Epidermal melanocyte (primary cell): ENCODE measurements around the gene GRK5.
"Not testable (repeated sequence)": the region's sequence is repeated elsewhere in the genome, so short reads cannot be mapped to it uniquely, and the experiment has no call there.

Source experiments
- DNase-seq: peaks from one replicate; pipeline ENCODE4 v3.0.0; 2011; ENCODE audit warnings: low spot score; ENCODE audit not compliant: insufficient read length

Gene GRK5

DNA sequence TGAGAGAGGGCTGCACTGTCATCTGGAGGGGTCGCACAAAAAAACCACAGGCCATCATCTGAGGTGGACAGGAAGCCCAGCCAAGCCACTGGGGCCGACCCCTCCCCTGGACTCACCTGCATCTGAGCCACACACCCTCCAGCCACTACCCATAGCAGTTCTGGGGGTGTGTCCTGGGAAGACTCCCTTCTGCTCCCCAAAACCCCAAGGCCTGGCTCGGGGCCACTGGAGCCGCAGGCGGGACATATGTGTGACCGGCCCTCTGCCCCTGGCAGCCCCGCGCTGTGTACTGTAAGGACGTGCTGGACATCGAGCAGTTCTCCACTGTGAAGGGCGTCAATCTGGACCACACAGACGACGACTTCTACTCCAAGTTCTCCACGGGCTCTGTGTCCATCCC is 245.0 kb downstream of the GRK5 start:
- no peak for DNase-seq

DNA sequence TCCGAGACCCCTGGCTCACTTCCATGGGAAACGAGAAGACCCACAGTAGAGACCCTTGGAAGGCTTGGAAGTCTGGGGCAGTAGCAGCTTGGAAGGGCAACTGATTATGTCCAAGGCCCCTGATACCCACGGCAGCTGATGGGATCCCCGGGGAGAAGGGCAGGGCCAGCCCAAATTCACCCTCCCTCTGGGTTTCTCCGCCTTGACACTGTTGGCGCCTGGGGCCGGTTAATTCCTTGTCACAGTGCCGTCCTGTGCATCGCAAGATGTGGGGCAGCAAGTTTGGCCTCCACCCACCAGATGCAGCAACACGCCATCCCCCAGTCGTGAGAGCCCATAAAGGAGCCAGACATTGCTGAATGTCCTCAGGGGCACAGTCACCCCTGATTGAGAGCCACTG is 245.9 kb downstream of the GRK5 start:
- no peak for DNase-seq

DNA sequence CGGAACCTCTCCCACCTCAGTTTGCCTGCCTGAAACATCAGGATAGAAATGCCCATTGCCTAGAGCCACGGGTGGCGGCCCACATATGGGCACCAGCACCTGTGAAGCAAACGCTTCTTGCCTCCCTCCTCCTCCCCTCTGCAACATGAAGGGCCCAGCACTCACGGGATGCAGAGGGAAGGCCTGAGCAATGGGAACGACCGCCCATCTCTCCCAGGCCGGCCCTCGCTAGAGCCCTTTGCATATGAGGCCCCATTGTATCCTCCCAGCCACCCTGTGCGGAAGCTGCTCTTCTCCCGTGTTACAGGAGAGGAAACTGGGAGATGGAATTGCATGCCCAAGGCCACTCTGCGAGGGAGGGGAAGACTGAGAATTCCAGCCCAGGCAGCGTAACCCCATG is 246.9 kb downstream of the GRK5 start:
- no peak for DNase-seq

DNA sequence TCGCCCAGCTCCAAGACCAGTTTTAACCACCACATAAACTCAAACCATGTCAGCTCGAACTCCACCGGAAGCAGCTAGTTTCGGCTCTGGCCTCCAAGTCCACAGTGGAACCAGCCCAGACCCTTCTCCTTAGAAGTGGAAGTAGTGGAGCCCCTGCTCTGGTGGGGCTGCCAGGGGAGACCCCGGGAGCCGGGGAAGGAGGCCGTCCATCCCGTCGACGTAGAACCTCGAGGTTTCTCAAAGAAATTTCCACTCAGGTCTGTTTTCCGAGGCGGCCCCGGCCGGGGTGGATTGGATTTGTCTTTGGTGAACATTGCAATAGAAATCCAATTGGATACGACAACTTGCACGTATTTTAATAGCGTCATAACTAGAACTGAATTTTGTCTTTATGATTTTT is 247.6 kb downstream of the GRK5 start:
- no peak for DNase-seq

DNA sequence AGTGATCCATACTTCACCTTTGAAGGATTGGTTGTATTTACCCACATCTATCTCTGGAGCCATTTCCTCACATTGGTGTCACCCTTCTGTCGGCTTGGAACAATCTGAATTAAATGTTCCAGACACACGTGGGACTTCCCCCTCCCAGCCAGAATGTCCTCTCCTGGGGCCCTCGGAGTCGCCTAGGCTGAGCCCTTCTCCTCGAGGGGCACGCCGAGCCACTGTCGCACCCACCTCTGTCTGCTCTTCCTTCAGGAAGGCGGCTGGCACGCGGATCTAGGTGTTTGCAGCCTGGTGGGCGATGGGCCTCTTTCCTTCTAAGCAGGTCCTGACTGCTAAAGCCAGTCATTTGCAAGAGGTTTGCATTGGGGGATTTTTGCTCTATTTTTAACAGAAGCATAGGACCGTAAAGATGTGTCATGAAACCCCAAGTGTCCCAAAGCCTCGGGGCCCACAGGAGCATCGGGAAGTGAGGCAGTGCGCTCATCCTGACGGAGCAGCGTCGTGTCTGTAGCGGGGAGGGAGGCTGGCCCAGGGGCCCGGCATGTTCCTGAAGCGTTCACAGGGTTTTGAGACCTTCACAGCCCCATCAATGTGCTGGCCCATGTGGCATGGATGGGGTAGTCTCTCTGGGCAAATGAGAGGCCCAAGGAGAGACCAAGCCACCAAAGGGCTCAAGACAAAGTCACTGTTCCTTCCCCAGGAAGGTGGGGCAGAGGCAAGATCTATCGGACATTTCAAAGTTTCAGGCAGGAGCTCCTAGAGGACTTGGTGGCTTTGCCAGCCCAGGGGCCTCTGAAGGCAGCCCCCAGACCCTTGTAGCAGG is 248.5 kb downstream of the GRK5 start:
- DNase-seq: no peak

DNA sequence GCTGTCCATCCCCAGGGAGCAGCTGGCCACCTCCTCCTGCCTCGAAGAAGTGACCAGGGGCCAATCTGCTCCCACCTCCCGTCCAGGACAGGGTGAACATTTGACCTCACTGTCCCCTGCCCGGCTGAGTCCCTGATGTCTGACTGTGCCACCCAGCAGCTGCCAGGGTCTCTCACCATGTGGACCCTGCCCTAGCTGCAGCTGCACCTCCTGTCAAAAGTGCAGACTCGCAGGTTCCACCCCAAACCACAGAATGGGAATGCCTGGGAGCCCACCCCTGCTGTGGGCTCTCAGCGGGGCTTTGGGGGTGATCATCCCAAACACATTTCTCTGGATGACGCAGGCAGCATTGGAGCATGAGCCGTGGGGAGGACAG is 249.1 kb downstream of the GRK5 start:
- no peak for DNase-seq

DNA sequence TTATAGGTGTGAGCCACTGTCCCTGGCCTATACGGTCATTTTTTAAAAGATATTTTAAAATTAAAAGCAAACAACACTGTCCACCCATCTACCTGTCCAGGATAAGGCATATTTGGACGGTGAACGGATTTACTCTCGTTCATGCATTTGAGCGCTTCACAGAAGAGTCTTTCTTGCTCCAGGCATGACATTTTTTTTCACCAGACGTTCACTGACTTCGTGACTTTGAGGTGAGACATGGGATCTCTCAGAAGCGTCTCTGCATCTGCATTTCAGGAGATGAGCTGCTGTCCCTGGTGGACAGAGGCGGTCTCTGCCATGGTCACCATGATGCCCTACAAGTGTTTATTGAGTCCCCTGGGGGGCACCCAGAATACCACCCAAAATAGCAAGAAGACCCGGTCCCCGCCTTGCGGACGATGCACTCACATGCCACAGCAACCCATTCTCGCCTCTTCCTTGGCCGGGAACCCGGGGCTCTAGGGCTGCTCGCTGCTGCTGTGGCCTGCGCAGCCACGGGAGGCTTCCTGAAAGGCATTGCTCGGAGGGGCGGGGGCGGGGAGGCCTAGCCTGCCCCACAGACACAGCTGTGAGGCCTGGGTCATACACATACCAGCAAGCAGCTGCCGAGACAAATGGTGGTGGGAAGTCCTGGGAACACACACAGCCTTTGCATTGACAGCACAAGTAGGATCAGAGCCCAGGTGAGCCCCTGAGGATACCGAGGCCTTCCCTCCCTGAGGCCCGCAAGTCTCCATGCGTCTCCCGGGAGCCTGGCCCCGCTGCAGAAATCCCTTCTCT is 250.8 kb downstream of the GRK5 start:
- no peak for DNase-seq

DNA sequence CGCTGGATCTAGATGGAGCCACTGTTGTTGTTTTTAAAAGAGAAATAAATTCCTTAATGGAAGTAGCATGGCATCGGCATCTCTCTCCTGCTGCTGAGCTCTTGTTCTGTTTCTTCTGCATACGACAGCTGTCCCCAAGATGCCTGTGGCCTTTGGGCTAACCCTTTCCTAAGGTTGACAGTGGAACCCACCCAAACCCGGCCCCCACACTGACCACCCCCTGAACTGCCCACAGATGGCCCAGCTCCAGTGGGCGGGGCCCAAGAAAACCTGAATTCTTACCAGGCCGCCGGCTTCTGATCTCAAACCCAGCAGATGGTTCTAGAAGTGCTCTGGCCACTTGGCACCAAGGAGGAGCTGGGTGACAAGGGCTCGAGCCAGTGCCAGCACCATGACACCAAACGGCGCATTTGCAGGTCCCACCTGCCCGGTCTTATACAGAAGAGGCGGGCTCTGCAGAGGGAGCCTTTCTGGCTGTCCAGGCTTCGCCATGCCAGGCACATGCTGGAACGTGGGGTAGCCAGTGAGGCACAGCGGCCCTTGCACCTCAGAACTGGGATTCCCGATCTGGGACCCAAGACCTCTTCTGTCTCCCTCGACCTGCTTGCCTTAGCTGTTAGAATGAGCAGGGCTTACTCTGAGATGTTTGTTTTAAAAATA is 252.4 kb downstream of the GRK5 start:
- DNase-seq: no peak

DNA sequence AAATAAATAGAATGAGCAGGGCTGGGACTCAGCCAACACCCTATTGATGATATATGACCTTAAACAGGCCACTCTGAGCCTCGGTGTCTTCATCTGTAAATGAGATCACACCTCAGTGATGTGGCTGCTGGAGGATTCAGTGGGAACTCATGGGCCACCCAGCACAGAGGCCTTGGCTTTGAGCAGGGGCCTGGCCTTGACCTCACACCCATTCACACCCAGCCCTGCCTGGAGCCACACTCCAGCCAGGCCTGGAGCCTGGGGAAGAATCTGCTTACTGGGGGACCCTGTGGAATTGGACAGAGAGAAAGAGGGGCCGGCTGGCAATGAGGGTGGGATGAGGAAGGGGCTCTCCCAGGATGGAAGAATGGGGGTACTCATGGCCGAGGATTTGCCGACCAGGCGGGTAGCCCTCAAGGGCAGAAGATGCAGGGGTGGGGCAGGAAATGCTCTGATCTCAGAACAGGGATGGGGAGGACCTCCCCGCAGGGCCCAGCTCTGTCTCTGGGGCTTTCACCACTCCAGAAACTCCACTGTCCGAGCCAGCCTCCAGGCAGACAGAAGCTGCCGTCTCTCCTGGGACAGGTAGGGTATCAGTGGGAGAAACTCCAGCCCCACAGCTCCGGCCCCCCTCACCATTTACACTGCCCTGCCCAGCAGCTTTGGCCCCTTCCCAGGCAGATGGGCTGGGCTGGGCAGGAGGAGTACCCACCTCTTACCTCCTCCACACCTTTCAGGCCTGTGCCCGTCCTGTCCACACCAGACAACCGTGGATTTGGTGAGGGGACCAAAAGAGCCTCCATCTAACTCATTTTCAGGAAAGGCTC is 253.2 kb downstream of the GRK5 start:
- DNase-seq: no peak

DNA sequence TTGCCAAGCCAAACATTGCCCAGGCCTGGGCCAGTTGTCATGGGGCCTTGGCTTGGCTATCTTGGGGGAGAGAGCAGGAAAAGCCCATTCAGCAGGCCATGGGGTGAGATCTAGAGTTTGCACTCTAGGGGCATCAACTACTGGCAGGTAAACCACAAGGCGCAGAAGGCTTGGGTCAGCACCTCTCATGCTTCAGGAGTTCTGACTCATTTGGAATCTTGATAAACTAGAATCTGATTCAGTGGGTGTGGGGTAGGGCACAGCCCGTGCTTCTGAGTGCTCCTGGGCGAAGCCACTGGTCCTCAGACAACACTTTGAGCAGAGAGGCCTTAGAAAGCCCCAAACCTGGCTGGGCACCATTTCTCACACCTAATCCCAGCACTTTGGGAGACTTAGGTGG is 254.0 kb downstream of the GRK5 start:
- no peak for DNase-seq

DNA sequence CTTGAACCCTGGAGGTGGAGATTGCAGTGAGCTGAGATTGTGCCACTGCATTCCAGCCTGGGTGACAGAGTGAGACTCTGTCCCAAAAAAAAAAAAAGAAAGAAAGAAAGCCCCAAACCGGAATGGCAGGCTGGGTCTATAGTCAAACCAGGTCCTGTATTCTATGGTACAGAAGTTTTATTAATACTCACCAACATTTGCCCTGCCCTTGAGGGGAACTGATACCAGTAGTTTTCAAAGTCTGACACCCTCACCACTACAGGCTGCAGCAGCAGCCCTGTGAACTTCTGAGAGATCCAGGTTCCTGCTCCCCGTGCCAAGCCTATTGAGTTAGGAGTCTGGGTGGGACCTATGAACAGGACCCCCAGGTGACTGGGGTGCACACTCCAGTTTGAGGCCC is 254.6 kb downstream of the GRK5 start:
- no peak for DNase-seq

DNA sequence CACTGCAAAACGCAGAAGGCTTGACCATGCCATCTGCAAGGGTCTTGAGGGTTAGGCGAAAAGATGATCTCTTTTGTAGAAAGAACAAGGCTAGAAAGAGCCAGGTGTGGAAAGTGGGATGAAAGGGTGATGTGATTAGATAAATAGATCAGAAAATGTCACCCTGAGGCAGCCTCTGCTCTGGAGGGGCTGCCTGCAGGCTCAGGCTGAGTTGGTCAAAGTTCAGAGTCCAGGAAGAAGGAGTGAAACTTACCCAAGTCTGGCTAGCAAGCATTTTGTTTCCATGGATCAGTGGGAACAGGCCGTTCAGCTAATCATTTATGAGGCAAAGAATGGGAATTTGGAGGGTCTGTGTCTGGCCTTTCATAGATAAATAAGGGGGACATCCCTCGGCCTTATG is 255.4 kb downstream of the GRK5 start:
- no peak for DNase-seq

DNA sequence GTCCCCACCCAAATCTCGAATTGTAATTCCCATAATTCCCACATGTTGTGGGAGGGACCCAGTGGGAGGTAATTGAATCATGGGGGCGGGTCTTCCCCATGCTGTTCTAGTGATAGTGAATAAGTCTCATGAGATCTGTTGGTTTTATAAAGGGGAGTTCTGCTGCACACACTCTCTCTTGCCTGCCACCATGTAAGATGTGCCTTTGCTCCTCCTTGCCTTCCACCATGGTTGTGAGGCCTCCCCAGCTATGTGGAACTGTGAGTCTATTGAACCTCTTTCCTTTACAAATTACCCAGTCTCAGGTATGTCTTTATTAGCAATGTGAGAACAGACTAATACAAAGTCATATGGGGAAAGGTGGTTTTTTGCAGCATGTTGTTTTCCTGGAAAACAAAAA is 255.8 kb downstream of the GRK5 start:
- not testable (repeated sequence) for DNase-seq

DNA sequence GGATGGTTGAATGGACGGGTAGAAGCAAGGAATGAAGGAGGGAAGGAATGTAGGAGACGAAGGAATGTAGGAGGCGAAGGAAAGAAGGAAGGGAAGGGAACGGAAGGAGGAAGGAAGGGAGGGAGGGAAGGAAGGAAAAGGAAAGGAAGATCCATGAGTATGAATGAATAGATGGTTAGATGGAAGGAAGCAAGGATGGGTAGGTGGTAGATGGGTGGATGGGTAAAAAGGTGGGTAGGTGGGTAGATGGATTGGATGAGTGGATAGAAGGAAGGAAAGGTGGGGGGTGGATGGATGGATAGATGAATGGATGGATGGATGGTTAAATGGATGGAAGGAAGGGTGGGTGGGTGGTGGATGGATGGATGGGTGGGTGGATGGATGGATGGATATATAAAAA is 257.7 kb downstream of the GRK5 start:
- DNase-seq: no peak

DNA sequence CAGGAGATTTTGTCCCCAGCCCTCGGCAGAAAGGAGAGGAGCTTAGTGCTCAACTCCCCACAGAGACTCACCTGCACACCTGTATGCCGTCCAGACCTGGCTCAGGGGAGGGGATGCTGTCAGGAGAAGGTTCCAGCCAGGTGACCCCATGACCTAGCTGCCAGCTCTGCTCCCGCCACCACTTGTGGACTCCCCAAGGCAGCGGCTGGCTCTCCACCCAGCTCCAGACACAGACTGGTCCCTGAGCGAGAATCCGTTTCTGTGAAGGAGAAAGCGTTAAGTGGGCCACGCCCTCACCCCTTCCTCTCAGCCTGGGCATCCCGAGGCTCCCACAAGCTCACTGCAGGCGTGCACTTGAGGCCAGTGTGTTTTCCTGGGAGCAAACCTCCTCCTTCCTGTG is 258.7 kb downstream of the GRK5 start:
- DNase-seq: no peak

DNA sequence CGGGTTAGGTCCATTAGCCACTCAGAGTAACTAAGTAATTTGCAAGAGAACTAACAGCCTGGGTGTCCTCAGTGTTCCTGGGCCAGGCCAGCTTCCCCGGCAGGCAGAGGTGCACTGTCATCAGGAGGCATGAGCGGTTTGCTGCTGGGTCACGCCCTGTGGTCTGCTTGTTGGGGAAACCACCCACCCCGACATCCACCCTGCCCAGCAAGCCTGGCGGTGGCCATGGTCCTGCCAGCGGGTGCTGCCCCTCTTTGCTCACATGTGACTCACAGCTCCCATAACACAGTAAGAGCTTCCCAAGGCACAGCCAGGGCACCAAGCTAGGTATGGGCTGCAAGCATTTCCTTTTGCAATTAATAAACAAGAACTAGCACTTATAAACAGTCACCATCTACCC is 259.3 kb downstream of the GRK5 start:
- DNase-seq: no peak

DNA sequence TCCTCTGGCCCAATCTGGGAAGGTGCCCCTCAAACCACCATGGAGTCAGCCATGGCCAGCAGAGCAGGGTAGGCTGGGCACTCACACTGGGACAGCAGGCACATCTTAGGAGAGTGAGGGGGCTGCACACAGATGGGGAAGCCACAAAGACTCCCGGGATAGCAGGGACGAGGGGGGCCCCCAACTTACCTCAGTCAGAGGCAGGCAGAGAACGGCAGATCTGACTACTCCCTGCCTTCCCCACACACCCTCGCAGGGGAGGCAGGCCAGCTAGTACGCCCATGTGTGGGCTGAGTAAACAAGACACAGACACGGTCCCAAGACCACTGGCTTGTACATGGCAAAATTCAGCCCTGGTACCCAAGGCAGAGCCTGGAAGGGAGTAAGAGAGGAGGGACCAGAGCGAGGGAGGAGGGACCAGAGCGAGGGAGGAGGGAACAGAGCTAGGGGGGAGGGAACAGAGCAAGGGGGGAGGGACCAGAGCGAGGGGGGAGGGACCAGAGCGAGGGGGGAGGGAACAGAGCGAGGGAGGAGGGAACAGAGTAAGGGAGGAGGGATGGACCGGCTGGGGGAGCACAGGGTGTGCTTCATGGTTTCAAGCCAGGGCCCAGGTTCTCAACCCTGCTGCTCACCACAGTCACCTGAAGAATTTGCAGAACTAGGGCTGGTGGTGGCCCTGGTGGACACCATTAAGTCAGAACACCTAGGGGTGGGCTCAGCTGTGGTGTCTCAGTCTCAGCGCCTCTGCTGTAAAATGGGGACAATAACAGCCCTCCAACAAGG is 261.4 kb downstream of the GRK5 start:
- DNase-seq: no peak

DNA sequence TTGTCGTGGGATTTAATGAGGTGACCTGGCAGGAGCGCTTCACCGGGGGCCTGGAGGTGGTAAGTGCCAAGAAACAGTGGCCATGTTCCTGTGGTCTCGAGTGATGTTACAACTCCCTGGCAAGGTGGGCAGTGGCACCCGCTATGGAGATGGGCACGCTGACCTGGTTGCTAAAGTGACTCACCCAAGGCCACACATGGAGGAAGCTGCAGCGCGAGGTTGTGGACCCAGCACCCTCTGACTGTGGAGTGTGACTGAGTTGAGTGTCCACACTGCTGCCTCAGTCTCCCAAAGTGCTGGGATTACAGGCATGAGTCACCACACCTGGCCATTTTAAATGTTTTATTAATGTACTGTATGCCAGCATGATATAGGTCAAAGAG is 261.9 kb downstream of the GRK5 start:
- no peak for DNase-seq

DNA sequence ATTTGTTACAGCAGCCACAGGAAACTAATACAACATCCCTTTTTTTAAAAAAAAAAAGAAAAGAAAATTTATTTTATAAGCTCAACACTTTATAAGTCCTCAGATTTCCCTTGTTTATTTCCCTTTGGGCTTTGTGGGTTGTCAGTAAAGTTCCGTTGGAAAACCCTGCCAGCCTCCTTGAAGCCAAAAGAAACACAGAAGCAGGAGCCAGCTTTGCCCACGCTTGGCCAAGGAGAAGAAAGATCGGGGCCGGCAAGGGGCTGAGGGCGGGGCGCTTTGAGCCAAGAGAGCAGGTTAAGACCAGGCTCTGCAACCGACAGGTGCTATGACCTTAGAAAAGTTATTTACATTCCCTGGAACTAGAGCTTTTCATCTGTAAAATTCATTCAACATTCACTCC is 262.5 kb downstream of the GRK5 start:
- DNase-seq: no peak

DNA sequence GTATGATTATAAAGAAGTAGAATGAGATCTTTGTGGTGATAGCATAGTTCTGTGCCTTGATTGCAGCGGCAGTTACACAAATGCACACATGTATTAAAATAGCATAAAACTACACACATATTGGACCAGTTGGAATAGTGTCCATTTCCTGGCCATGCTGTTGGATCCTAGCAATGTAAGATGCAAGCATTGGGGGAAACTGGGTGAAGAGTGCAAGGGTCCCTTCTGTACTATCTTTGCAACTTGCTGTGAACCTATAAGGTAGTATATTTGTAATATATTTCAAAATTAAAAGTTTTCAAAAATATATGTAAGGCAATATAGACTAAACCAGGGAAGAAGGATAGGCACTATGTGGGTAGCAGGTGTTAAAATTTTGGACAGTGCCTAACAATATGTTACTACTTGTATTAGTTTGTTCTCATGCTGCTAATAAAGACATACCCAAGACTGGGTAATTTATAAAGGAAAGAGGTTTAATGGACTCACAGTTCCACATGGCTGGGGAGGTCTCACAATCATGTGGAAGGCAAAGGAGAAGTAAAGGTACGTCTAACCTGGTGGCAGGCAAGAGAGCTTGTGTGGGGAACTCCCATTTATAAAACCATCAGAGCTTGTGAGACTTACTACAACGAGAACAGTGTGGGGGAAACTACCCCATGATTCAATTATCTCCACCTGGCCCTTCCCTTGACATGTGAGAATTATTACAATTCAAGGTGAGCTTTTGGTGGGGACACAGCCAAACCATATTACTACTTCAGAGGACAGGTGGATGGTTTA is 263.7 kb downstream of the GRK5 start:
- DNase-seq: no peak
